ENCODE results near the gene ONECUT3.
A peak's percentile ranks its signal among the peaks of the same experiment; 100 is the strongest.

The ONECUT3 gene

GRCh38 chr19:1751367-1752008 lies 1.8 kb upstream of the ONECUT3 start:
- Histone ChIP-seq H3K4me3 (replicated peaks; ENCODE audit: insufficient read depth, low read length) (no peak overlapping the region), H3K27ac (replicated peaks) (no peak overlapping the region), H3K27me3 (ENCODE audit: insufficient read depth, poor library complexity, severe bottlenecking) (peaks cover 78% of the 10 kb centered on the region)
- TF ChIP-seq REST (IDR thresholded peaks at IDR 0.05; ENCODE audit: insufficient replicate concordance, low read depth): no peak
- TF ChIP-seq GABPA (IDR thresholded peaks at IDR 0.05; ENCODE audit: low read depth): no peak
- TF ChIP-seq POLR2AphosphoS5 (IDR thresholded peaks at IDR 0.05; ENCODE audit: low read depth): no peak
- no peak for TF ChIP-seq SPI1 (IDR thresholded peaks at IDR 0.05; ENCODE audit: borderline replicate concordance, low read depth)
- TF ChIP-seq CTCF (IDR thresholded peaks at IDR 0.05; ENCODE audit: insufficient read depth, low read length): no peak
- no peak for DNase-seq (ENCODE audit: low read depth in 1 of 2, low spot score in 1 of 2)

GRCh38 chr19:1752009-1752756 lies 1.1 kb upstream of the ONECUT3 start:
- Histone ChIP-seq H3K27me3 (ENCODE audit: insufficient read depth, poor library complexity, severe bottlenecking) (peaks cover 78% of the 10 kb centered on the region), H3K27ac (replicated peaks) (no peak overlapping the region), H3K4me3 (replicated peaks; ENCODE audit: insufficient read depth, low read length) (no peak overlapping the region)
- TF ChIP-seq GABPA (IDR thresholded peaks at IDR 0.05; ENCODE audit: low read depth): no peak
- no peak for TF ChIP-seq CTCF (IDR thresholded peaks at IDR 0.05; ENCODE audit: insufficient read depth, low read length)
- peak; percentile 19; the same call in 1 of the 2 replicates for TF ChIP-seq POLR2AphosphoS5 (IDR thresholded peaks at IDR 0.05; ENCODE audit: low read depth)
- no peak for TF ChIP-seq REST (IDR thresholded peaks at IDR 0.05; ENCODE audit: insufficient replicate concordance, low read depth)
- TF ChIP-seq SPI1 (IDR thresholded peaks at IDR 0.05; ENCODE audit: borderline replicate concordance, low read depth): peak; percentile 92
- peak; percentile 63 to 84 for DNase-seq (ENCODE audit: low read depth in 1 of 2, low spot score in 1 of 2)

- H3K27me3 ChIP-seq (ENCODE audit: insufficient read depth, poor library complexity, severe bottlenecking): peaks cover 74% of the 10 kb centered on the region
- no peak overlapping the region for H3K4me3 ChIP-seq (replicated peaks; ENCODE audit: insufficient read depth, low read length)
- TF ChIP-seq POLR2AphosphoS5 (IDR thresholded peaks at IDR 0.05; ENCODE audit: low read depth) (no peak), SPI1 (IDR thresholded peaks at IDR 0.05; ENCODE audit: borderline replicate concordance, low read depth) (no peak), CTCF (IDR thresholded peaks at IDR 0.05; ENCODE audit: insufficient read depth, low read length) (no peak), REST (IDR thresholded peaks at IDR 0.05; ENCODE audit: insufficient replicate concordance, low read depth) (no peak)
- H3K27ac ChIP-seq (replicated peaks): no peak overlapping the region
- DNase-seq (ENCODE audit: low read depth in 1 of 2, low spot score in 1 of 2): no peak
These were observed 821 bp downstream of the ONECUT3 start for GRCh38 chr19:1754018-1754635.
